Mesenchymal stem cell (in vitro differentiated cells and primary cell): ENCODE results near the gene ERC2.

Experiments used
- DNase-seq: peaks from one replicate; pipeline ENCODE4 v3.0.0-alpha.2; 2013
- H2AFZ ChIP-seq: one replicate; pipeline ENCODE4 v1.6.1; 2013; ENCODE audit warnings: low read depth, mild to moderate bottlenecking, control low read depth, inconsistent platforms, low read length, moderate library complexity
- H2AK5ac ChIP-seq: 2 replicates; pipeline ENCODE4 v1.6.1; 2013; ENCODE audit warnings: low read length, moderate library complexity, mild to moderate bottlenecking, inconsistent platforms; ENCODE audit not compliant: severe bottlenecking
- H2BK120ac ChIP-seq: one replicate; pipeline ENCODE4 v1.6.1; 2013; ENCODE audit warnings: low read depth, mild to moderate bottlenecking, inconsistent platforms, low read length, moderate library complexity
- H2BK12ac ChIP-seq, 2 experiments: one replicate each; pipeline ENCODE4 v1.6.1; 2013; ENCODE audit warnings: inconsistent platforms in 2 of 2, low read length in 2 of 2, mild to moderate bottlenecking in 2 of 2, moderate library complexity in 2 of 2, control low read depth in 1 of 2
- H2BK15ac ChIP-seq: one replicate; pipeline ENCODE4 v1.6.1; 2013; ENCODE audit warnings: mild to moderate bottlenecking, low read depth, inconsistent platforms; ENCODE audit not compliant: poor library complexity, severe bottlenecking
- H2BK5ac ChIP-seq: 2 replicates; pipeline ENCODE4 v1.6.1; 2013; ENCODE audit warnings: low read depth, mild to moderate bottlenecking, low read length, control low read depth, inconsistent platforms; ENCODE audit not compliant: poor library complexity, severe bottlenecking
- H3K14ac ChIP-seq, 2 experiments: one replicate each; pipeline ENCODE4 v1.6.1; 2013; ENCODE audit warnings: inconsistent platforms in 2 of 2, low read length in 2 of 2, control low read depth in 1 of 2, mild to moderate bottlenecking in 1 of 2, moderate library complexity in 1 of 2
- H3K18ac ChIP-seq, 2 experiments: one replicate each; pipeline ENCODE4 v1.6.1; 2013; ENCODE audit warnings: inconsistent platforms in 2 of 2, low read length in 2 of 2, control low read depth in 1 of 2, low read depth in 1 of 2, mild to moderate bottlenecking in 1 of 2
- H3K23ac ChIP-seq, 2 experiments: one replicate each; pipeline ENCODE4 v1.6.1; 2013; ENCODE audit warnings: inconsistent platforms in 2 of 2, low read length in 2 of 2, mild to moderate bottlenecking in 2 of 2, moderate library complexity in 2 of 2, control low read depth in 1 of 2
- H3K27ac ChIP-seq: 2 replicates; pipeline ENCODE4 v1.5.1; 2013; ENCODE audit warnings: mild to moderate bottlenecking, moderate library complexity, low read length, control low read depth, inconsistent platforms; ENCODE audit not compliant: poor library complexity, severe bottlenecking
- H3K27me3 ChIP-seq, 2 experiments: 2 replicates each; pipeline versions ENCODE4 v1.6.1 to v1.7.0; 2013; ENCODE audit warnings: low read length in 2 of 2, mild to moderate bottlenecking in 2 of 2, moderate library complexity in 2 of 2, control low read depth in 1 of 2, inconsistent platforms in 1 of 2; ENCODE audit not compliant: control insufficient read depth in 1 of 2, insufficient read depth in 1 of 2
- H3K36me3 ChIP-seq, 2 experiments: 2 replicates each; pipeline versions ENCODE4 v1.6.1 to v1.7.0; 2013; ENCODE audit warnings: low read length in 2 of 2, control low read depth in 1 of 2, inconsistent platforms in 1 of 2, low read depth in 1 of 2, mild to moderate bottlenecking in 1 of 2; ENCODE audit not compliant: insufficient read depth in 2 of 2, control insufficient read depth in 1 of 2
- H3K4ac ChIP-seq, 2 experiments: one replicate each; pipeline ENCODE4 v1.6.1; 2013; ENCODE audit warnings: inconsistent platforms in 2 of 2, low read length in 2 of 2, mild to moderate bottlenecking in 2 of 2, moderate library complexity in 2 of 2, control low read depth in 1 of 2, low read depth in 1 of 2
- H3K4me1 ChIP-seq: 2 replicates; pipeline ENCODE4 v1.6.1; 2013; ENCODE audit warnings: low read depth, low read length, control low read depth; ENCODE audit not compliant: control insufficient read depth, insufficient read depth
- H3K4me2 ChIP-seq: 2 replicates; pipeline ENCODE4 v1.6.1; 2013; ENCODE audit warnings: low read length, mild to moderate bottlenecking, inconsistent platforms; ENCODE audit not compliant: poor library complexity, severe bottlenecking
- H3K4me3 ChIP-seq, 2 experiments: 2 replicates each; pipeline versions ENCODE4 v1.5.1 to v1.7.0; 2013; ENCODE audit warnings: low read length in 2 of 2, mild to moderate bottlenecking in 2 of 2, control low read depth in 1 of 2, low read depth in 1 of 2; ENCODE audit not compliant: insufficient read depth in 1 of 2
- H3K79me1 ChIP-seq: replicated peaks from 2 replicates; pipeline ENCODE4 v1.6.1; 2013; ENCODE audit warnings: mild to moderate bottlenecking, control low read depth, low read length, inconsistent platforms; ENCODE audit not compliant: poor library complexity, severe bottlenecking
- H3K9ac ChIP-seq: 2 replicates; pipeline ENCODE4 v1.7.0; 2013; ENCODE audit warnings: mild to moderate bottlenecking, low read length, moderate library complexity
- H3K9me3 ChIP-seq: 2 replicates; pipeline ENCODE4 v1.7.0; 2013; ENCODE audit warnings: mild to moderate bottlenecking, low read length; ENCODE audit not compliant: control insufficient read depth
- H4K8ac ChIP-seq: one replicate; pipeline ENCODE4 v1.6.1; 2013; ENCODE audit warnings: inconsistent platforms, mild to moderate bottlenecking, low read length, moderate library complexity
- H4K91ac ChIP-seq: one replicate; pipeline ENCODE4 v1.6.1; 2013; ENCODE audit warnings: mild to moderate bottlenecking, low read length, inconsistent platforms
- WGBS: methylation state at CpG from one replicate; pipeline ENCODE4 v1.1.7; 2013; ENCODE audit warnings: mixed read lengths; 5-methylcytosine and 5-hydroxymethylcytosine counted together

The ERC2 gene

DNA sequence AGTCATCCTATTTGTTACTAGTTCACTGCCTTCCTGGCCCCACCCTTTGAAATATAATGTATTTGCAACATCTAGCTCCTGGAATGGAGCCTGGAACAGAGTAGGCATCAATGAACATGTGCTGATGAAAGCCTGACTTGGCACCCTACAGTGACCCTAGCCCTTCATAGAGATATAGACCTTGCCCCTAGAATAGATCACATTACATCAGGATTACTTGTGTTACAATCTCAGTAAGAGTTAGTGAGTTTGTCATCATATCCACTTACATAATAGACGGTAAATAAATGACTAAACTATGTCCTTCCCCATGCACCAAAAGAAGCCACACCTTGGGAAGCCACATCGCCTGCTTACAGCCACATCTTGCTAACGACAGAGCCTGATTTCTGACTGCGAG, 870.6 kb downstream of the ERC2 start:
- no peaks in the 10 kb centered on the region for H3K9me3 ChIP-seq
- H4K8ac ChIP-seq: no peak overlapping the region
- H3K27ac ChIP-seq: no peak overlapping the region
- H3K4me1 ChIP-seq: no peaks in the 10 kb centered on the region
- H3K4me3 ChIP-seq: no peak overlapping the region
- no peak overlapping the region for H2AK5ac ChIP-seq
- H2BK120ac ChIP-seq: no peak overlapping the region
- H3K36me3 ChIP-seq: no peaks in the 10 kb centered on the region
- H4K91ac ChIP-seq: no peak overlapping the region
- H3K14ac ChIP-seq: no peak overlapping the region
- no peak overlapping the region for H3K4me2 ChIP-seq
- H3K9ac ChIP-seq: no peak overlapping the region
- no peak overlapping the region for H2BK15ac ChIP-seq
- no peak overlapping the region for H3K18ac ChIP-seq
- H3K4ac ChIP-seq: no peak overlapping the region
- WGBS: 82% methylated on average over 4 of the region's 4 CpGs
- no peaks in the 10 kb centered on the region for H3K79me1 ChIP-seq
- no peak overlapping the region for H2AFZ ChIP-seq
- H3K23ac ChIP-seq: no peak overlapping the region
- no peak overlapping the region for H2BK12ac ChIP-seq
- no peak overlapping the region for H2BK5ac ChIP-seq
- no peak for DNase-seq
- peaks cover 0 to 46% of the 10 kb centered on the region in 2 experiments for H3K27me3 ChIP-seq

DNA sequence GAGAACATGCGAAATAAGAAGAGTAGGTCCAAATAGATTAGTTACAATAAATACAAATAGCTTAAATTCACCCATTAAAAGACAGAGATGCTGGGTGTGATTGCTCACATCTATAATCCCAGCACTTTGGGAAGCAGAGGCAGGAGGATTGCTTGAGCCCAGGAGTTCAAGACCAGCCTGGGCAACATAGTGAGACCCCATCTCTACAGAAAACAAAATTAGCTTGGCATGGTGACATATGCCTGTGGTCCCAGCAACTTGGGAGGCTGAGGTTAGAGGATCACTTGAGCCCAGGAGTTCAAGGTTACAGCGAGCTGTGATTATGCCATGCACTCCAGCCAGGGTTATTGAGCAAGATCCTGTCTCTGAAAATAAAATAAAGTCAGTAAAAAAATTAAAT, 872.1 kb downstream of the ERC2 start:
- 100% methylated on average over 1 of the region's 2 CpGs for WGBS
- Histone ChIP-seq H3K9me3 (no peaks in the 10 kb centered on the region), H2AFZ (no peak overlapping the region), H3K36me3 (no peaks in the 10 kb centered on the region), H3K79me1 (no peaks in the 10 kb centered on the region), H3K14ac (no peak overlapping the region), H2BK12ac (no peak overlapping the region), H4K91ac (no peak overlapping the region), H2BK15ac (no peak overlapping the region), H3K4me1 (no peaks in the 10 kb centered on the region), H3K18ac (no peak overlapping the region), H2BK5ac (no peak overlapping the region), H4K8ac (no peak overlapping the region), H2BK120ac (no peak overlapping the region), H3K27ac (no peak overlapping the region), H3K9ac (no peak overlapping the region), H3K27me3 (peaks cover 0 to 44% of the 10 kb centered on the region in 2 experiments), H3K4me2 (no peak overlapping the region), H2AK5ac (no peak overlapping the region), H3K4me3 (no peak overlapping the region), H3K4ac (no peak overlapping the region), H3K23ac (no peak overlapping the region)
- DNase-seq: no peak

DNA sequence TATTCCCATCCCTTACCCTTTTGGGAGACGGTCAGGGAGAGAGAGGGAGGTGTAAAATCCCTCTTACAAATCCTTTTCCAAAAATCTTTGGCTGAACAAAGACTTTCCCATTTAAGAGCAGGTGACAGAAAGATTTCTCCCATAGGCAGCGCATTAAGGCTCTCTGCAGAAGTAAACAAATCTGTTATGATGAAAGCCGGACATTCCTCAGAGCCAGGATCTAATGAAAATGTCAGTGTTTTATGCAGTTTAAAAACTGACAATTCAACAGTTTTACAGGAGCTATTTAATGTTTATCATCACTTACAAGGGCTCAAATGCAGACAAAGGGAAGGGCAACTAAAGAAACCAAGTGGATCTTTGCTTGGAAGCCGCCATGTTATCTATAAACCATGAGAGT, 872.8 kb downstream of the ERC2 start:
- H4K8ac ChIP-seq: no peak overlapping the region
- no peak overlapping the region for H2AK5ac ChIP-seq
- no peak overlapping the region for H3K4me2 ChIP-seq
- no peak overlapping the region for H3K27ac ChIP-seq
- H2AFZ ChIP-seq: no peak overlapping the region
- no peaks in the 10 kb centered on the region for H3K36me3 ChIP-seq
- H3K79me1 ChIP-seq: no peaks in the 10 kb centered on the region
- no peak overlapping the region for H3K9ac ChIP-seq
- no peak overlapping the region for H2BK15ac ChIP-seq
- peaks cover 0 to 41% of the 10 kb centered on the region in 2 experiments for H3K27me3 ChIP-seq
- no peaks in the 10 kb centered on the region for H3K9me3 ChIP-seq
- 94% methylated on average over 3 of the region's 4 CpGs for WGBS
- H3K18ac ChIP-seq: no peak overlapping the region
- no peak overlapping the region for H3K23ac ChIP-seq
- H3K4me1 ChIP-seq: no peaks in the 10 kb centered on the region
- H4K91ac ChIP-seq: no peak overlapping the region
- H2BK120ac ChIP-seq: no peak overlapping the region
- no peak overlapping the region for H3K4ac ChIP-seq
- DNase-seq: no peak
- H3K14ac ChIP-seq: no peak overlapping the region
- no peak overlapping the region for H3K4me3 ChIP-seq
- H2BK12ac ChIP-seq: no peak overlapping the region
- no peak overlapping the region for H2BK5ac ChIP-seq

DNA sequence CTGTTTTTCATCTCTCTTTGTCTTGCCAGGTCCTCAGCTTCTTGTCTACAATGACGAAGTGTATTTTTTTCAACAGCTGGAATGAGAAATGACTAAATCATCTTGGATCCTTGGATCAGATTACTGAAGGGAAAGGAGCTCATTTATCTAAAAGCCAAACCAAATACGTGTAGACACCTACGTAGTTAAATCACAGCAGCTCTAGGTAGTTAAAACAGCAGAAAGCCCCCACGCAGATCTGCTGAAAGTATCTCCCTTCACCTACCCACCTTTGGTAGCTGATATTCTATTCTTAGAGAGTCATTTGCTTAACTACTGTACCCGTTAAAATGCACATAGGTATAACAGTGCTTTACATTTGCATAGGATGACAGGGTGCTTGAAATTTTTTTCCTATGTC, 875.7 kb downstream of the ERC2 start:
- no peak overlapping the region for H3K23ac ChIP-seq
- H2BK12ac ChIP-seq: no peak overlapping the region
- H2BK120ac ChIP-seq: no peak overlapping the region
- H3K4me2 ChIP-seq: no peak overlapping the region
- H3K4ac ChIP-seq: no peak overlapping the region
- no peak overlapping the region for H3K27ac ChIP-seq
- WGBS: 83% methylated on average over 3 of the region's 5 CpGs
- no peak overlapping the region for H2BK15ac ChIP-seq
- H3K9ac ChIP-seq: no peak overlapping the region
- H3K27me3 ChIP-seq: peaks cover 0 to 52% of the 10 kb centered on the region in 2 experiments
- no peak overlapping the region for H3K18ac ChIP-seq
- H3K9me3 ChIP-seq: no peaks in the 10 kb centered on the region
- H3K14ac ChIP-seq: no peak overlapping the region
- no peak overlapping the region for H4K8ac ChIP-seq
- H4K91ac ChIP-seq: no peak overlapping the region
- no peak overlapping the region for H3K4me3 ChIP-seq
- H3K4me1 ChIP-seq: peaks cover 5% of the 10 kb centered on the region
- no peak for DNase-seq
- no peak overlapping the region for H2BK5ac ChIP-seq
- H3K36me3 ChIP-seq: no peaks in the 10 kb centered on the region
- no peak overlapping the region for H2AFZ ChIP-seq
- no peak overlapping the region for H2AK5ac ChIP-seq
- H3K79me1 ChIP-seq: no peaks in the 10 kb centered on the region
